ENCODE results near the gene SMIM41. TPM values are rescaled to one million over a fixed set of nuclear protein-coding genes. Genes with fewer than 3 reads are reported as not detected.
A peak's percentile ranks its signal among the peaks of the same experiment; 100 is the strongest.

The SMIM41 gene
- total RNA-seq, 2 donors from 2014 or later: not detected

DNA sequence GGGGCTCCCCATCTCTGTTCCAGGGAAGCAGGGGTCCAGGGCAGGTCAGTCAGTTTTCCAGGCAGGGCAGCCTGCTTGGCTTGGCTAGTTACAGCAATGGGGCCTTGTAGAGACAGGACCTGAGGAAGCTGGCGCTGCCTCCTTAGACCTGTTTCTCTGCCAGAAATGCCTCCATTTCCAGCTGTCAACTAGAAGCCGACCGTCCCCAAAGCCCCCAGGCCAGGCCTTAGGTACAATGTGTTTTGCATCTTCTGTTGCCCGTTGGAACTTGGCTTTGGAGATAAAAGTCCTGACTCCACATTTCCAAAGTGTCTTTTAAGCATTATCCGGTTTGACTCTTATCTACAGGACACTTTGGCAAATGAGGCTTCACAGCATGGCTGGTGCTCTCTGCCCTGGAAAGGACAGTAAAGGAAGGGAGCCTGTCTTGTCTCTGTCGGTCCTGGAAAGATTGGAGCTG is 69.7 kb downstream of the SMIM41 start:
- no peak for ATAC-seq
- Mint-ChIP-seq H3K27me3 (no peaks in the 10 kb centered on the region), H3K4me3 (no peak overlapping the region), H3K27ac (no peak overlapping the region), H3K36me3 (ENCODE audit: low read depth) (no peaks in the 10 kb centered on the region), H3K4me1 (peaks cover 17% of the 10 kb centered on the region)
- DNase-seq: no peak
- no peaks in the 10 kb centered on the region for H3K9me3 ChIP-seq (ENCODE audit: control insufficient read depth, low read length, poor library complexity, severe bottlenecking)

DNA sequence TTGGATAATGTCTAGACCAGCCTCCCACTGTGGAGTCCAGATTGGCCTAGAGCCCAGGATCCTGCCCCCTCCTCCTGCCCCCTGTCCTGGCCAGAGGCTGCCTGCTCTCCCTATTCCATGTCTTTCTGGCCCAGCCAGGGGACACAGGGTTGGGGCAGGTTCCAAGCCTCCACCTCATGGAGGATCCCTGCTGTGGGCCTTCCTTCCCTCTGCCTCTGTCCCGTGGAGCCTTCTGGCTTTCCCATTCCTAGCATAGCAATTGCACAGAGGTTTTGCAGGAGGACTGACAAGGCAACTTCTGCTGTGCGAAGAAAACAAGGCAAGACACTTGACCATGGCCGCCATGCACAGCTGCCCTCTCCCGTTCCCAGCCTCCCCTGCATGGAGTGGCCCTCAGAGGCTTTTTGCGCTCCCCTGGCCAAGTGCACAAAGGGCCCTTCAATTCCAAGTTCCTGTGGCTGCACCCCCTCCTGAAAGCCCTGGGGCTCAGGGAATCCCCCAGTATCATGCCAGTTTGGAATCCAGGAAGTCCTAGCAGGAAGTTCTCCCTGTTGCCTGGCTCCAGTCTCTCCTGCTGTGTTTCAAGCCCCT is 70.2 kb downstream of the SMIM41 start:
- H3K27me3 Mint-ChIP-seq: no peaks in the 10 kb centered on the region
- peaks cover 18% of the 10 kb centered on the region for H3K4me1 Mint-ChIP-seq
- no peak overlapping the region for H3K27ac Mint-ChIP-seq
- no peaks in the 10 kb centered on the region for H3K36me3 Mint-ChIP-seq (ENCODE audit: low read depth)
- ATAC-seq (no peak), DNase-seq (no peak)
- no peak overlapping the region for H3K4me3 Mint-ChIP-seq
- no peaks in the 10 kb centered on the region for H3K9me3 ChIP-seq (ENCODE audit: control insufficient read depth, low read length, poor library complexity, severe bottlenecking)

DNA sequence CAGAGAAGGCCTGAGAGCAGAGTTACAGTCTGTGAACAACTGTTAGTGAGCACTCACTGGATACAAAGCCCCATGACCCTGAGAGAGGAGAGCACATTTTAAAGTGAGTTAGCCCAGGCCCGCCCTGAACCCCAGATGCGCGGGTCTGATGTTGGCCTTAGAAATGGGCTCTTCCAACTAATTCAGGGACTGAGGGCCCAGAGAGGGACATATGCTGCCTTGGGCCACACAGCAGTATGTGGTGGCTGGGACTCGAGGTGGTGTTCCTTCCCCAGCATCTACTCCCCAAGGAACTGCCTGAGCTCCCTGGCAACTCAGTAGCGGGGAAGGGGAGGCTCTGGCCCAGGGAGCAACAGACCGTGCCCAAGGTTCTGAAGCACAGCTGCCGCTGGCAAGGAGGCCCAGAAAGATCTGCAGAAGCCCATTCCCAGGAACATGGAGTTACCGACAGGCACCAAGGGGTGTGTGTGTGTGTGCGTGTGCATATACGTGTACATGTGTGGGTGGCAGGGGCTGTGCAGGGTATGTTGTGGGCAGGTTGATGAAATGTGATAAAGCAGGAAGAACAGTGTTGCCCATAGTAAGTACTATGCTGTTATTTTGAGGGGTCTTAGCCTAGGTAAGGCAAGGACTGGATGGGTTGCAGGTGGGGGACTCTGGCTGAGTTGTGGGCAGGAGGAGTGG is 71.8 kb downstream of the SMIM41 start:
- Mint-ChIP-seq H3K27me3 (no peaks in the 10 kb centered on the region), H3K36me3 (ENCODE audit: low read depth) (no peaks in the 10 kb centered on the region), H3K4me1 (peaks cover 31% of the 10 kb centered on the region), H3K4me3 (peak overlapping the region; percentile 76), H3K27ac (peak overlapping the region; percentile 86)
- ATAC-seq (no peak), DNase-seq (no peak)
- H3K9me3 ChIP-seq (ENCODE audit: control insufficient read depth, low read length, poor library complexity, severe bottlenecking): no peaks in the 10 kb centered on the region

- H3K27ac Mint-ChIP-seq: peak overlapping the region; percentile 95
- no peaks in the 10 kb centered on the region for H3K36me3 Mint-ChIP-seq (ENCODE audit: low read depth)
- H3K27me3 Mint-ChIP-seq: no peaks in the 10 kb centered on the region
- peaks cover 38% of the 10 kb centered on the region for H3K4me1 Mint-ChIP-seq
- DNase-seq (peak; percentile 72 to 79 (median 79)), ATAC-seq (peak; percentile 78)
- H3K4me3 Mint-ChIP-seq: peak overlapping the region; percentile 76
- no peaks in the 10 kb centered on the region for H3K9me3 ChIP-seq (ENCODE audit: control insufficient read depth, low read length, poor library complexity, severe bottlenecking)
Observed at GRCh38 chr12:52151837-52152783, 72.6 kb downstream of the SMIM41 start.

- no peaks in the 10 kb centered on the region for H3K9me3 ChIP-seq (ENCODE audit: control insufficient read depth, low read length, poor library complexity, severe bottlenecking)
- peaks cover 38% of the 10 kb centered on the region for H3K4me1 Mint-ChIP-seq
- peak overlapping the region; percentile 95 for H3K27ac Mint-ChIP-seq
- no peaks in the 10 kb centered on the region for H3K36me3 Mint-ChIP-seq (ENCODE audit: low read depth)
- H3K27me3 Mint-ChIP-seq: no peaks in the 10 kb centered on the region
- no peak for DNase-seq
- peak overlapping the region; percentile 47 for H3K4me3 Mint-ChIP-seq
- ATAC-seq: no peak
Observed at GRCh38 chr12:52152905-52153317, 73.4 kb downstream of the SMIM41 start.

- peaks cover 38% of the 10 kb centered on the region for H3K4me1 Mint-ChIP-seq
Observed at GRCh38 chr12:52155048-52155868, 75.8 kb downstream of the SMIM41 start.

DNA sequence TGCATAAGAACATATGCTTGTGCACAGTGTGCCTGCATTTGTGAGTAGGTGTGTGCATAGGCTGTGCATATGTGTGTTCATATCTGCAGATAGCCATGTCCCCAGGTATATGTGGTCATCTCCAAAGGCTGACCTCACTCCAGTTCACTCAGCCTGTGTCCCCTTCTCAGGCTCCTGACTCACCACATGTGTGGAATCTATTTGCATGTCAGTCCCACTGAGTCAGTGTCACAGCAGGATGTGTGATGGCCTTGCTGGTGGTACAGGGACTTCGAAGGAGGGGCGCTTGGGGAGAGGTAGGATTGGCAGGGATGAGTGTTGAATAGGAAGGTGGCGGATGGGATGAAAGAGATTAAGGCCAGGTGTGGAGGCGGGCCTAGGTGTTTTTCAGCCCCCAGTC is 76.8 kb downstream of the SMIM41 start:
- no peaks in the 10 kb centered on the region for H3K27me3 Mint-ChIP-seq
- H3K9me3 ChIP-seq (ENCODE audit: control insufficient read depth, low read length, poor library complexity, severe bottlenecking): no peaks in the 10 kb centered on the region
- H3K36me3 Mint-ChIP-seq (ENCODE audit: low read depth): no peaks in the 10 kb centered on the region
- peaks cover 38% of the 10 kb centered on the region for H3K4me1 Mint-ChIP-seq
- peak overlapping the region; percentile 45 for H3K4me3 Mint-ChIP-seq
- ATAC-seq: no peak
- peak overlapping the region; percentile 95 for H3K27ac Mint-ChIP-seq
- DNase-seq: no peak

More at GRCh38 chr12:52155048-52155868, 75.8 kb downstream of the SMIM41 start:
- Mint-ChIP-seq H3K4me3 (peak overlapping the region; percentile 69), H3K27me3 (no peaks in the 10 kb centered on the region), H3K27ac (peak overlapping the region; percentile 95), H3K36me3 (ENCODE audit: low read depth) (no peaks in the 10 kb centered on the region)
- ATAC-seq (peak; percentile 86), DNase-seq (peak in 2 of 3 donors; percentile 42 to 55)
- no peaks in the 10 kb centered on the region for H3K9me3 ChIP-seq (ENCODE audit: control insufficient read depth, low read length, poor library complexity, severe bottlenecking)

DNA sequence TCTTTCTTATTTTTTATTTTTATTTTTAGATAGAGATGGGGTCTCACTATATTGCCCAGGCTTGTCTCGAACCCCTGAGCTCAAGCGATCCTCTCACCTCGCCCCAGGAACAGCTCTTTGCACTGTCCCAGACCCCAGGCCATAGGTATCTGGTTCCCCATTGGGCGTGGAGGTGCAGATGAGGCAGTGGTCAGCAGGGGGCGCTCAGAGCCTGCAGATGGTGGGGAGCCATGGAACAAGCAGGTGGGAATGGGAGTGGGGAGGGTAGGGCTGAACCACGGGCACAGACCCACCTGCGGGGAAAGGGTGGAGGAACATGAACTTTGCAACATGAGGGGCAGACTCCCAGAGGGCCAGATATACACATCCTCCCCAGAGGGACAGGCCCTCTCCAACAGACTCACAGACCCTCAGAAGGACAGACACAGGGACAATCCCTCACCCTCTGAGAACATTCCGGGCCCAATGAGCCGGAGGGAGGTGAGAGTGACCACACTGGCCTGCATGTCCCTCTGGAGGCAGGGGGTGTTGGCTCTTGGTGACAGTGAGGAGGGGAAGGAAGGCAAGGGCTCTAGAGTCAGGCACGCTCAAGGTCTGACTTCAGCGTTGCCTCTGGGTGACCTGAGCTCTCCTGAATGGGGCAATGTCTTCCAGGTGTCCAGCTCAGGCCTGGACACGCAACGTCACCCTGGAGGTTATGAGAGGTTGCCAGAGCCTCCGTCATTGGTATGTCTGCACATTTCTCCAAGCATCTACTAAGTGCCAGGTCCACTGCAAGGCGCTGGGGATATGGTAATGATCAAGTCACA is 77.5 kb downstream of the SMIM41 start:
- H3K9me3 ChIP-seq (ENCODE audit: control insufficient read depth, low read length, poor library complexity, severe bottlenecking): no peaks in the 10 kb centered on the region
- H3K4me1 Mint-ChIP-seq: peaks cover 39% of the 10 kb centered on the region
- H3K27ac Mint-ChIP-seq: peak overlapping the region; percentile 95
- DNase-seq: peak; percentile 58 to 72 (median 61)
- no peaks in the 10 kb centered on the region for H3K36me3 Mint-ChIP-seq (ENCODE audit: low read depth)
- peak overlapping the region; percentile 45 for H3K4me3 Mint-ChIP-seq
- ATAC-seq: peak; percentile 35
- no peaks in the 10 kb centered on the region for H3K27me3 Mint-ChIP-seq

DNA sequence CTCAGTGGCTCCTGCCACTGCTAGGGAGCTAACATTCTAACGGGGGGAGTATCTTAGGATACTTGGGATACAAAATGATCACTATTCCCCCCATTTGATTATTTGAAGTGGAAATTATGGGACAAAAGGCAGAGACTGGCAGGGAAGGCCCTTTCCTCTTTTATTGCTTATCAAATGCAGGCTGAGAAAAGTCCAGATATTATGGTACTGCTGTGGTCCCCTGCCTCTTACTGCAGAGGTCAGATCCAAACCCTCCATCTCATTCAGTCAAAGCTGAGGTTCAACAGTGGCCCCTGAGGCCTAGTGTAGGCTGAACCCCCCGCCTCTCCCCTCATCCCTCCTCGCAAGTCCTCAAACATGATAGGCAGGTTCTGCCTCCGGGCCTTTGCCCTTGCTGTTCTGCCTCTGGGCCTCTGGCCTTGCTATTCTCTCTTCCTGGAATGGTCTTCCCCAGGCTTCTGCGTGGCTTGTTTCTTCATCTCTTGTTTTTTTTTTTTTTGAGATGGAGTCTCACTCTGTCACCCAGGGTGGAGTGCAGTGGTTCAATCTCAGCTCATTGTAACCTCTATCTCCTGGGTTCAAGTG is 78.2 kb downstream of the SMIM41 start:
- Mint-ChIP-seq H3K27me3 (no peaks in the 10 kb centered on the region), H3K27ac (peak overlapping the region; percentile 95), H3K4me3 (no peak overlapping the region), H3K36me3 (ENCODE audit: low read depth) (no peaks in the 10 kb centered on the region), H3K4me1 (peaks cover 44% of the 10 kb centered on the region)
- H3K9me3 ChIP-seq (ENCODE audit: control insufficient read depth, low read length, poor library complexity, severe bottlenecking): no peaks in the 10 kb centered on the region
- ATAC-seq (no peak), DNase-seq (no peak)

Data from T-helper 17 cell (primary cell).